Panc1 (cell line): Measurements from ENCODE around the gene ST6GAL2. TPM values are rescaled to one million over a fixed set of nuclear protein-coding genes. Genes with fewer than 3 reads are reported as not detected.

Experiments used
- ATAC-seq: fragments of 200-7000 bp; cut with Tn5 transposase; 2 replicates; pipeline ENCODE4 v1.9.1; 2020; ENCODE audit warnings: mild to moderate bottlenecking, moderate library complexity
- BruUV-seq: library from RNA; stranded (reverse); fragments of 400-500 nt; replicated peaks from 2 replicates; lab custom pipeline; 2021; lab: Mats Ljungman, UMichigan
- CTCF ChIA-PET: fragments of 300-600 bp; sonication (Branson Sonifier 250); formaldehyde crosslinking; loops from one replicate; lab custom pipeline; 2022; ENCODE audit warnings: antibody characterized with exemption; lab: Charles Lee
- POLR2A ChIA-PET: fragments of 300-600 bp; sonication (Branson Sonifier 250); formaldehyde crosslinking; loops from one replicate; lab custom pipeline; 2022; ENCODE audit warnings: antibody characterized with exemption; lab: Charles Lee
- DNase-seq: peaks from one replicate; pipeline ENCODE4 v3.0.0-alpha.2; 2010; ENCODE audit warnings: low read depth, low spot score
- H3K27ac ChIP-seq: 2 replicates; pipeline ENCODE4 v1.5.1; 2011; ENCODE audit warnings: mild to moderate bottlenecking, low read length, inconsistent platforms
- H3K27me3 ChIP-seq: fragments of 200-500 bp; sonication (Bioruptor generic); 2 replicates; pipeline ENCODE4 v1.6.0; 2014; ENCODE audit warnings: low read length, inconsistent platforms; ENCODE audit not compliant: control insufficient read depth, insufficient read depth
- H3K36me3 ChIP-seq: fragments of 200-500 bp; sonication (Bioruptor generic); 2 replicates; pipeline ENCODE4 v1.5.1; 2014; ENCODE audit warnings: inconsistent platforms, mild to moderate bottlenecking, low read length, moderate library complexity; ENCODE audit not compliant: control insufficient read depth, insufficient read depth
- H3K4me1 ChIP-seq: 2 replicates; pipeline ENCODE4 v1.5.1; 2011; ENCODE audit warnings: inconsistent platforms, mild to moderate bottlenecking, low read length, moderate library complexity; ENCODE audit not compliant: control insufficient read depth, insufficient read depth
- H3K4me3 ChIP-seq, 2 experiments: 2 replicates each; pipeline ENCODE4 v1.5.1; 2011 to 2012; ENCODE audit warnings: low read depth in 2 of 2, low read length in 2 of 2, mild to moderate bottlenecking in 2 of 2, inconsistent platforms in 1 of 2, moderate library complexity in 1 of 2
- H3K9me3 ChIP-seq: fragments of 200-500 bp; sonication (Bioruptor generic); 2 replicates; pipeline ENCODE4 v1.5.1; 2014; ENCODE audit warnings: low read depth, mild to moderate bottlenecking, inconsistent platforms, low read length, moderate library complexity; ENCODE audit not compliant: control insufficient read depth, insufficient read depth
- CTCF ChIP-seq: fragments of 450-650 bp; IDR thresholded peaks from 2 replicates; pipeline ENCODE4 v1.5.1; 2017; ENCODE audit warnings: mild to moderate bottlenecking
- POLR2AphosphoS5 ChIP-seq: IDR thresholded peaks from 2 replicates; pipeline ENCODE4 v1.6.1; 2012; ENCODE audit warnings: mild to moderate bottlenecking, low read depth, low read length, moderate library complexity
- SIN3A ChIP-seq: IDR thresholded peaks from 2 replicates; pipeline ENCODE4 v1.6.1; 2012; ENCODE audit warnings: low read depth, mild to moderate bottlenecking, low read length, moderate library complexity, borderline replicate concordance; ENCODE audit not compliant: insufficient read depth
- TCF7L2 ChIP-seq: IDR thresholded peaks from 2 replicates; pipeline ENCODE4 v1.6.1; 2011; ENCODE audit warnings: mild to moderate bottlenecking, low read depth, low read length, inconsistent platforms
- in situ Hi-C: cut with HindIII; loops from 2 replicates; pipeline ENCODE4 v1.10.0; 2016; ENCODE audit warnings: low sequenced_read_pairs, low pct_unique_long_range_greater_than_20kb
- intact Hi-C: fragments of 100-400 bp; cut with micrococcal nuclease; formaldehyde crosslinking; loops from one replicate; pipeline ENCODE4 v1.10.0; 2022; ENCODE audit not compliant: unreplicated experiment
- total RNA-seq: library from RNA; stranded (reverse); gene quantifications from one replicate; pipeline ENCODE4 v1.2.1, GENCODE V29; 2021; ENCODE audit not compliant: unreplicated experiment
- TF ChIP-seq, protein P1 (sequence below), 2 experiments: IDR thresholded peaks; 2 replicates each; pipeline ENCODE4 v1.6.1; 2011 to 2012; ENCODE audit warnings: low read depth in 2 of 2, control low read depth in 1 of 2, low read length in 1 of 2, mild to moderate bottlenecking in 1 of 2, moderate library complexity in 1 of 2; ENCODE audit not compliant: insufficient read depth in 1 of 2

The ST6GAL2 gene
- total RNA-seq, 1 experiment from 2014 or later = not detected

- H3K27me3 ChIP-seq = no peaks in the 10 kb centered on the region
- no peak for DNase-seq
- no peak for ATAC-seq
- no peaks in the 10 kb centered on the region for H3K36me3 ChIP-seq
- no peak overlapping the region for H3K27ac ChIP-seq
- ChIA-PET POLR2A (no interaction called here), CTCF (no interaction called here)
- in situ Hi-C loops = no loop called here
- intact Hi-C loops = no loop called here
- TF ChIP-seq SIN3A (no peak), CTCF (no peak), POLR2AphosphoS5 (no peak), TCF7L2 (no peak)
- TF ChIP-seq, protein P1, sequence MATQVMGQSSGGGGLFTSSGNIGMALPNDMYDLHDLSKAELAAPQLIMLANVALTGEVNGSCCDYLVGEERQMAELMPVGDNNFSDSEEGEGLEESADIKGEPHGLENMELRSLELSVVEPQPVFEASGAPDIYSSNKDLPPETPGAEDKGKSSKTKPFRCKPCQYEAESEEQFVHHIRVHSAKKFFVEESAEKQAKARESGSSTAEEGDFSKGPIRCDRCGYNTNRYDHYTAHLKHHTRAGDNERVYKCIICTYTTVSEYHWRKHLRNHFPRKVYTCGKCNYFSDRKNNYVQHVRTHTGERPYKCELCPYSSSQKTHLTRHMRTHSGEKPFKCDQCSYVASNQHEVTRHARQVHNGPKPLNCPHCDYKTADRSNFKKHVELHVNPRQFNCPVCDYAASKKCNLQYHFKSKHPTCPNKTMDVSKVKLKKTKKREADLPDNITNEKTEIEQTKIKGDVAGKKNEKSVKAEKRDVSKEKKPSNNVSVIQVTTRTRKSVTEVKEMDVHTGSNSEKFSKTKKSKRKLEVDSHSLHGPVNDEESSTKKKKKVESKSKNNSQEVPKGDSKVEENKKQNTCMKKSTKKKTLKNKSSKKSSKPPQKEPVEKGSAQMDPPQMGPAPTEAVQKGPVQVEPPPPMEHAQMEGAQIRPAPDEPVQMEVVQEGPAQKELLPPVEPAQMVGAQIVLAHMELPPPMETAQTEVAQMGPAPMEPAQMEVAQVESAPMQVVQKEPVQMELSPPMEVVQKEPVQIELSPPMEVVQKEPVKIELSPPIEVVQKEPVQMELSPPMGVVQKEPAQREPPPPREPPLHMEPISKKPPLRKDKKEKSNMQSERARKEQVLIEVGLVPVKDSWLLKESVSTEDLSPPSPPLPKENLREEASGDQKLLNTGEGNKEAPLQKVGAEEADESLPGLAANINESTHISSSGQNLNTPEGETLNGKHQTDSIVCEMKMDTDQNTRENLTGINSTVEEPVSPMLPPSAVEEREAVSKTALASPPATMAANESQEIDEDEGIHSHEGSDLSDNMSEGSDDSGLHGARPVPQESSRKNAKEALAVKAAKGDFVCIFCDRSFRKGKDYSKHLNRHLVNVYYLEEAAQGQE (IDR thresholded peaks at IDR 0.05; ENCODE audit: insufficient read depth in 1 of 2, low read depth in 2 of 2, low read length in 1 of 2) = no peak
- no TSS peak for BruUV-seq
- H3K4me3 ChIP-seq = no peak overlapping the region
- H3K4me1 ChIP-seq = no peaks in the 10 kb centered on the region
- H3K9me3 ChIP-seq = no peaks in the 10 kb centered on the region
These were observed 88.5 kb downstream of the ST6GAL2 start for GRCh38 chr2:106797494-106797893.

- H3K27me3 ChIP-seq = no peaks in the 10 kb centered on the region
- ChIA-PET POLR2A (no interaction called here), CTCF (no interaction called here)
- in situ Hi-C loops = no loop called here
- no peak overlapping the region for H3K4me3 ChIP-seq
- no peaks in the 10 kb centered on the region for H3K4me1 ChIP-seq
- intact Hi-C loops = no loop called here
- DNase-seq (no peak), ATAC-seq (no peak)
- no peak overlapping the region for H3K27ac ChIP-seq
- no peaks in the 10 kb centered on the region for H3K9me3 ChIP-seq
- no peak for TF ChIP-seq SIN3A
- no peaks in the 10 kb centered on the region for H3K36me3 ChIP-seq
- BruUV-seq = no TSS peak
These were observed 93.3 kb downstream of the ST6GAL2 start for GRCh38 chr2:106792671-106793070.

DNA sequence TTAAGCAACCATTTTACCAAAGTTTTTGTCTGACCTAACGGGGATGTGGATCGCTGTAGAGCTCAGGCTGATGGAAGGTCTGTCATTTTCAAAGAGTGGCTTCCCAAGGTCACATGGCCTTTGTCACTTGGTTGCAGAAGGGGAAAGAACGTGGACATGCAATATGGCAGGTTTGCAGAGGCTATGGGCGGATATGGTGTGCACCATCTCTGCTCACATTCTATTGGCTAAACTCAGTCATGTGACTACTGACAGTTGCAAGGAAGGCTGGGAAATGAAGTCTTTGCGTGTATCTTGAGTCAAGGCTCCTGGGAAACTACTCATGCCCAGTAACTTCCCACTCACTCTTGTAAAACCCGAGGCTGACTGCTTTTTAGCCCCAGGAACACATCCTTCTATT, 96.8 kb downstream of the ST6GAL2 start:
- no TSS peak for BruUV-seq
- TF ChIP-seq POLR2AphosphoS5 = no peak
- TF ChIP-seq, protein P1 (IDR thresholded peaks at IDR 0.05; ENCODE audit: insufficient read depth in 1 of 2, low read depth in 2 of 2, low read length in 1 of 2) = no peak
- no peak for TF ChIP-seq CTCF
- TF ChIP-seq SIN3A = no peak
- no peak for TF ChIP-seq TCF7L2

More for the DNA sequence above, 96.8 kb downstream of the ST6GAL2 start:
- Histone ChIP-seq H3K9me3 (no peaks in the 10 kb centered on the region), H3K27me3 (no peaks in the 10 kb centered on the region), H3K4me3 (no peak overlapping the region), H3K36me3 (no peaks in the 10 kb centered on the region), H3K4me1 (no peaks in the 10 kb centered on the region), H3K27ac (no peak overlapping the region)
- POLR2A ChIA-PET = no interaction called here
- DNase-seq = no peak
- CTCF ChIA-PET = no interaction called here
- ATAC-seq = no peak
- intact Hi-C loops = no loop called here
- in situ Hi-C loops = no loop called here
